SK-N-MC (cell line): ENCODE results near the gene GEMIN4.

Experiments used
- EZH2 ChIP-seq: fragments of 200-600 bp; sonication (generic); IDR thresholded peaks from one replicate; pipeline ENCODE4 v1.6.1; 2017; ENCODE audit warnings: antibody characterized with exemption
- FOXP2 ChIP-seq: optimal IDR thresholded peaks from 2 replicates; pipeline ENCODE3; 2011; ENCODE audit warnings: mild to moderate bottlenecking, moderate library complexity; ENCODE audit not compliant: insufficient read depth; ENCODE audit errors: extremely low read length, control extremely low read depth
- POLR2AphosphoS5 ChIP-seq: IDR thresholded peaks from 2 replicates; pipeline ENCODE4 v1.6.1; 2012; ENCODE audit warnings: mild to moderate bottlenecking, low read depth, low read length, borderline replicate concordance

DNA sequence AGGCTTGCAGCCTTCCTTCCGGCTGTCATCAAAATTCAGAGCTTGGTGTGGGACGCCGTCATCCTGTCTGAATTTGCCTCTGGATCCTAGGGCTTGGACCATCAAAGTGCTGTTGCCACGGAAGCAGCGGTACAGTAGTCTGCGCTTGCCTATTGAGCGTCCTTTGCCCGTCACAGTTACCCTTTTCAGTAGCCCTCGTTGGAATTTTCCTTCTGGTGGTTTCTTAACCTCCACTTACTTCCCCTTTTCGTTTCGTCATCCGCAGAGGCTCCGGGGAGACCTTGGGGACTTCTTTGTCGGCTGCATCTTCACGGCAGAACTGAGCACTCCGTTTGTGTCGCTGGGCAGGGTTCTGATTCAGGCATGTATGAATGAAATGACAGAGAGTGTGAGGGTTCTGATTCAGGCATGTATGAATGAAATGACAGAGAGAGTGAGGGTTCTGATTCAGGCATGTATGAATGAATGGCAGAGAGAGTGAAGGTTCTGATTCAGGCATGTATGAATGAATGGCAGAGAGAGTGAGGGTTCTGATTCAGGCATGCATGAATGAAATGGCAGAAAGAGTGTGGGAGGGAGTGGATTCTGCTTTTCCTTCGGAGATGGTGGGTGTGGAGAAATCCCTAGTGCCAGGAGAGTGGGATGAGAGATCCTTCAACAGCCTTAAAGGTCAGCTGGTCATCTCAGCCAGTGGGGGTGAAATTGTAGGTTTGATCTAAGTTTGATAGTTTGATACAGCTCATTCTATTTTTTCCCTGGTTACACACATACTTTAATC, 11.6 kb downstream of the GEMIN4 start:
- TF ChIP-seq EZH2 (no peak), POLR2AphosphoS5 (no peak), FOXP2 (no peak)
